ENCODE results near the gene CAMTA2.

The CAMTA2 gene

DNA sequence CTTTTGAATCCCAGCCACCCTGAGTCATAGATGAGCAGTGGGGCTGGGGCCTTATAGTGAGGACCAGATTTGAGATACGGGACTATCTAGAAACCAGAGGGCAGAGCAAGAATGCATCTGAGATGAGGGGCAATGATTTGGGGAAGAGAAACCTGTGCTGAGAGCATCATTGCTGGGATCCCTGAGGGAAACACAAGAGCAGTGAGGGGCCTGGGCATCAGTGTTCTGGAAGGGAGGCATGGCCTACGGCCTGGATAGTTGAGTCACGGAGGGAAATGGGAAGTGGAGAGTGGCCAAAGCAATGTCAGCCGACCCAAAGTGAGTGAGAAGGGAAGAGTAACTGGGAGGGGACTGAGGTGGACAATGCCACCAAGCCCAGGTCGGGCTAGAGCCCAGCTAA lies 5.2 kb downstream of the CAMTA2 start:
- H3K4me3 ChIP-seq (ENCODE audit: low read depth, low read length), result no peak overlapping the region
- TF ChIP-seq, protein P1, sequence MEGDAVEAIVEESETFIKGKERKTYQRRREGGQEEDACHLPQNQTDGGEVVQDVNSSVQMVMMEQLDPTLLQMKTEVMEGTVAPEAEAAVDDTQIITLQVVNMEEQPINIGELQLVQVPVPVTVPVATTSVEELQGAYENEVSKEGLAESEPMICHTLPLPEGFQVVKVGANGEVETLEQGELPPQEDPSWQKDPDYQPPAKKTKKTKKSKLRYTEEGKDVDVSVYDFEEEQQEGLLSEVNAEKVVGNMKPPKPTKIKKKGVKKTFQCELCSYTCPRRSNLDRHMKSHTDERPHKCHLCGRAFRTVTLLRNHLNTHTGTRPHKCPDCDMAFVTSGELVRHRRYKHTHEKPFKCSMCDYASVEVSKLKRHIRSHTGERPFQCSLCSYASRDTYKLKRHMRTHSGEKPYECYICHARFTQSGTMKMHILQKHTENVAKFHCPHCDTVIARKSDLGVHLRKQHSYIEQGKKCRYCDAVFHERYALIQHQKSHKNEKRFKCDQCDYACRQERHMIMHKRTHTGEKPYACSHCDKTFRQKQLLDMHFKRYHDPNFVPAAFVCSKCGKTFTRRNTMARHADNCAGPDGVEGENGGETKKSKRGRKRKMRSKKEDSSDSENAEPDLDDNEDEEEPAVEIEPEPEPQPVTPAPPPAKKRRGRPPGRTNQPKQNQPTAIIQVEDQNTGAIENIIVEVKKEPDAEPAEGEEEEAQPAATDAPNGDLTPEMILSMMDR (IDR thresholded peaks at IDR 0.05; ENCODE audit: insufficient read depth, low read length, missing control alignments), result no peak
- DNase-seq (ENCODE audit: low read depth, low spot score), result no peak
- ChIA-PET POLR2A (no interaction called here), CTCF (interaction anchor here (1.3 to 2.2 kb wide), 2 partner anchors 9 to 80 kb away, joined by 7 read pairs; no protein-coding TSS in a partner anchor)

DNA sequence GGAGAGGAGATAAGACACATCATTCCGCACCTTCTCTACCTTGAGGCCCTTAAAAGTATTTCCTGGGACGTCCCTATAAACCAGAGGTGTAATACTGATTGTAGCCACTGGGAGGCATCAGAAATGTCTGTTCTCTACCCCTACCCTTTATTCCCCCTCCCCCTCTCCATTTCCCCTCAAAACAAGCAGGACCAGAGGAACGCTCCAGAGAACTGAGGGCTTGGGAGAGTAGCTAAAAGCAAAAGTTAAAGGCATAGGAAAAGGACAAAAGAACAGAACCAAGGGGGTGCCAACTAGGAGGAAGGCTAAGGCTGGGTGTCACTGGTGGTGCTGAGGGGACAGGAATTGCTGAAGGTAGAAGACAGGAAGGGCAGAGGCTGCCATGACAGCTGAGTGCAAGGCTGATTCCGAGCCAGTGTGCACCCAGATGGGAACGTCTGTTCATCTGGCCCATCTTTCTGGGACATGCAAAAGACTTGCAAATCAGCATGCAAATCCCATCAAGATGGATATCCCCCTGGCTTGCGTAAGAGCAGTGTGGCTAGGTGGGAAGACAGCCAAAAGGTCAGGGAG lies 6.7 kb downstream of the CAMTA2 start:
- H3K4me3 ChIP-seq (ENCODE audit: low read depth, low read length), result no peak overlapping the region
- POLR2A ChIA-PET, result interaction anchor here (0.7 kb wide), 1 partner anchor 19 kb away, joined by 3 read pairs; no protein-coding TSS in a partner anchor
- TF ChIP-seq, protein P1 (IDR thresholded peaks at IDR 0.05; ENCODE audit: insufficient read depth, low read length, missing control alignments), result peak; percentile 49
- CTCF ChIA-PET, result interaction anchor here (0.7 to 9.8 kb wide), 22 partner anchors 8 to 164 kb away, joined by 3 to 77 read pairs (median 4); partner anchors contain the start of genes C17orf107, CAMTA2, INCA1 and KIF1C
- DNase-seq (ENCODE audit: low read depth, low spot score), result no peak

DNA sequence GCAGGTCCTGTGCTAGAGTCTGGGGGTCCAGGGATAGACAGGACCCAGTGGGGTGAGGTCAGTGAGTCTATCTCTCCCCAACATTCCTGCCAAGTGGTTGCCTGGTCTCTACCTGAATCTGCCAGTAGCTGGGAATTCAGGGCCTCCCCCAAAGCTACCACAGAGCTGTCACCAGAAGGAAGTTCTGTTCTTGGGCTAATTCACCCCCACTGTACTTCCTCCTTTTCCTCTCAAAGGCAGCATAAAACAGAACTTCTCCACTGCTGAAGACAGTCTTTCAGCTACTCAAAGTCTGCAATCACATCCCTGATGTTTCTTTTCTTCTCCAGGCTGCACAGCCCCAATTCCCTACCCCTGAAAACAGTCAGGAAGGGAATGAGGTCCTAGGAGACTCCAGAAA lies 8.7 kb downstream of the CAMTA2 start:
- ChIA-PET CTCF (interaction anchor here (1.3 to 9.8 kb wide), 4 partner anchors 8 to 83 kb away, joined by 4 to 77 read pairs (median 65); partner anchors contain the start of gene CAMTA2), POLR2A (no interaction called here)
- no peak for DNase-seq (ENCODE audit: low read depth, low spot score)
- H3K4me3 ChIP-seq (ENCODE audit: low read depth, low read length), result no peak overlapping the region
- TF ChIP-seq, protein P1 (IDR thresholded peaks at IDR 0.05; ENCODE audit: insufficient read depth, low read length, missing control alignments), result no peak

DNA sequence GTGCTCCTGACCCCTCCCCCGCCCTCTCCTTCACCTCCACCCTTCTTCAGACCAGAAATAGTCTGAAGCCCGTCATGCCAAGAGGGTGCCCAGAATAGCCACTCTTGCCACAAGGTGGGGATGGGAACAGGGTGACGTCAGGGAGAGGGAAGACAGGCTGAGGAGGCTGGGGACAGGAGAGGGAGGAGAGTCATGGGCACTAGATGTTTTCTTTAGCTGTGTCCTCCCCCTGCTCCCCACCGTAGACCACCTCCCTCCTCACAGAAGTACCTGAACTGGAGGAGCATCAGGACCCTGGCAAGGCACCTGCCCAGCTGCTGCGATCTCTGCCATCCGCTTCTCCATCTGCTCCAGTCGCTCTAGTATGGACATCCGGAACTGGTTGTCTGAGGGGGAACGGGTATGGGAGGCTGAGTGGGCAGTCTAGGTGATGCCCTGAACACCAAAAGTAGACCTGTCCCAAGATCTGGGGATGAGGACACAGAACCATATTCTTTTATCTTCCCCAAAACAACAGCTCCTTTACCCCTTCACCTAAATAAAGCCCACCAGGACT lies 13.3 kb downstream of the CAMTA2 start:
- TF ChIP-seq, protein P1 (IDR thresholded peaks at IDR 0.05; ENCODE audit: insufficient read depth, low read length, missing control alignments), result no peak
- no peak for DNase-seq (ENCODE audit: low read depth, low spot score)
- ChIA-PET CTCF (interaction anchor here (0.7 to 9.8 kb wide), 4 partner anchors 9 to 89 kb away, joined by 3 to 76 read pairs (median 5); partner anchors contain the start of gene CAMTA2), POLR2A (no interaction called here)
- H3K4me3 ChIP-seq (ENCODE audit: low read depth, low read length), result no peak overlapping the region

DNA sequence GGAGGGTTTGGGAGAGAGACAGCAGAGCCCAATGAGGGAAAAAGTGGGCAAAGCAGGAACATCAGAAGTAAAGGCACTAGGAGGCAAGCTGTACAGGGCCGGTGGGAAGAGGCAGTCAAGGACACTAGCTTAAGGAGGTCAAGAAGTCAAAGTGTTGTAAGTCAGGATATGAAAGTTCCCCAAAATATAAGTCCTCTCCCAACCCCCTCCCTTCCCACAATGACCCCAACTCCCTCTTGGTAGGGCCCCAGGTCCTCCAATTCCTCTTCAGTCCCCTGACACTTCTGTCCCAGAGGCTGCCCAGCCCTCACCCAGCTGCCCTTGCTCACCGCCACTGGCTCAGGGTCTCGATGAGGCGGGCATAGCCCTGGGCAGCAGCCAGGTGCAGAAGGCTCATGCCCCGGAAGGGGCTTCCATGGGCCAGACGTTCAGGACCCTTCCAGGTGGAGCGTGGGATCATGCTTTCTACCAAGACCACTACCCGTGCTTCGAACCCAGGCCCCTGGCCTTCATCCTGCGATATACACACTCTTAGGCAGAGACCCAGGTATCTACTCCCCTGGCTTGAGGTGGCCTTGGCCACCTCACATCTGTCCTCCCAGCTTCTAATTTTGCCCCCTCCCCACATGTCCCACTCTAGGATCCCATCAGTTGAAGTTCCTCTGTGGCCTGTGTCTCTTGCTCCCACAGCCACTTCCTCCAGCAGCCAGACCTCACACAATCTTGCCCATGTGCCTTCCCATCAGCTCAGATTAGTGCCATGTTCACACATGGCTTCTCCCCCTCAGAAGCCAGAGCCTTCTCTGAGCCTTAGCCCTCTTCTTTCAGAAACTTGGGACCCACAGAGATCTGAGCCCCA lies 14.0 kb downstream of the CAMTA2 start:
- POLR2A ChIA-PET, result interaction anchor here (0.7 to 2.1 kb wide), 2 partner anchors 33 to 64 kb away, joined by 3 to 7 read pairs; partner anchors contain the start of genes RNF167 and SLC25A11
- H3K4me3 ChIP-seq (ENCODE audit: low read depth, low read length), result no peak overlapping the region
- CTCF ChIA-PET, result interaction anchor here (1.4 to 9.8 kb wide), 3 partner anchors 9 to 88 kb away, joined by 3 to 76 read pairs (median 7); partner anchors contain the start of gene CAMTA2
- TF ChIP-seq, protein P1 (IDR thresholded peaks at IDR 0.05; ENCODE audit: insufficient read depth, low read length, missing control alignments), result no peak
- DNase-seq (ENCODE audit: low read depth, low spot score), result no peak

Data from AG04449 (cell line).